HG03575 (cell line): ENCODE measurements around the gene PDE1C.

Experiments used
- ATAC-seq: cut with Tn5 transposase; IDR thresholded peaks from one replicate; pipeline ENCODE4 v1.9.1; 2021; ENCODE audit not compliant: unreplicated experiment, insufficient number of reproducible peaks, low FRiP score; ENCODE audit errors: extremely low read depth

The PDE1C gene

DNA sequence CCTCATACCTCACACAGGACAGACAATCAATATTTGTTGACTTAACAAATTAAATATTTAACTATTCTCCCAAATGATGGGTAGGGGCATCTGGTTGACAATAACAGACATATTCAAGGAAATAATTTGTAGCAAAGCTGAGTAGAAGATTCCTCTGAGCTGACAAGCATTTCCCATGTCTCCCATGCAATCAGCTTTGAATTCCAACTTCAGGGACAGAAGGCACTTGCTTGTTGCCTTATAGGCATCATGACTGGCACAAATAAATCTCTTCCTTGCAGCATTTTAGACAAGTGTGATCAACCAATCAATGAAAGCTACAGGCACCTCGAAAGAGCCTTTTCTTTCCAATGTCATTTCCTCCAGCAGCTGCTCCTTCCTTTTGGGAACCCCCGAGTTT is 146.0 kb downstream of the PDE1C start:
- no peak for ATAC-seq

DNA sequence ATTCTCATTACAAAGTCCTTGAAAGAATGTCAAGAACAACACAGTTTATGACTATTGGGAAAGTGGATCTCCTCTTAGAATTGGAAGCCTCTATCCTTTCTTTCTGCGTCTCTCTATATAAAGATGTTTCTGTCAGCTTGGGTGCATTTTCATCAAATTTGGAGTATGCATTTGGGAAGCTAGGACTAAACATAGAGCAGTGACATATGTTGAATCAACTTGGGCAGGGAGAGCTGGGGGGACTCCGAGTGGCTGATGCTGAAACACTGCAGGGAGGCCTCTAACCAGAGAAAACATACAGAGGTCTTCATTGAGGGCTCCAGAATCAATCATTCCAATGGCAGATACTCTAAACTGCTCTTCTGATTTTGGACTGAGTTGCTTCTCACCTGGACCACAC is 147.4 kb downstream of the PDE1C start:
- no peak for ATAC-seq

DNA sequence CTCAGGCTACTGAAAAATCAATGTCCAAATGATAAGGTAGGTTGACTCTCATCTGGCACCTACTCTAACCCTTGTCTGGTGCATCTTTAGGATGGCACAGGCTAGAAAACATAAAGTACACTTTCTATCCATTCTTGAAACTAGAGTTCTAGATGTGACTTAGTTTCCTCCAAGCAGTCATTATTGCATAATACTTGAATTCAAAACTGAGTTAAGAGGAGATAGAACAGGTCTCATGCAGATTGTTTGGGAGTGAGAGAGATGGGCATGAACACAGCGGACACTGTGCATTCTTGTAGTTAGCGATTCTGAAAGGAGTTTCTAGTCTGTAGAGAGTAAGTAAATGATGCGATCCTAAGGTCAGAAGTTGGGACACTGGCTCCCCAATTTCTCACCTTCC is 149.2 kb downstream of the PDE1C start:
- ATAC-seq = no peak

DNA sequence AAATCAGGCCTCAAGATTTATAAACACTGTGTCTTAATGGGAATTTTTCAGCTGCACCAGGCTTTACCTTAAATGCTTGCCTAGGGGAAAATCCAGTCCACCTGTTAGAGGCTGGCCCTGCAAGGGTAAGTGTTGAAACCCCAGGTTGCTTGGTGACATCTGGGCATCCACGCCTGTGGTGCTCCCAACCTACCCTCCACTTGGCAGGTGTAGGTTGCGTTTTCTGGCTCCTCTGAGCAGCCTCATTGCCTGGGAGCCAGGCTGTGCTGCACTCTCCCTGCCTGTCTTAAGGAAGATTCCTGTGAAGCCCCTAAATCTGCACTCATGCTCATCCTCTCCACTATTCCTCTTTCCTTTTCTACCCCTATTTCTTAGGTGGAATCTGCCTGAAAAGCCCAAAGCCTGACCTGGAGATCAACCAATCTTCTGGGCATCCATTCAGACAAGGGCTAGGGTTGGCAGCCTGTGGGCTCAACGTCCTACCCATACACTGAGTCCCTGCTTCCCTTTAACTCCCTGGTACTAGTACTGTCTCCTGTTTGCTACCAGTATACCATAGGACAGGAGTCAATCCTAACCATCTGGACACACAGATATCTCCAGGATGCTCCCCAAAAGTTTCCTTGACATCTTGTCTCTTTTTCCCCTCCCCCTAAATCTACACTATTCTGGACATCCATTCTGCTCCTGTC is 150.4 kb downstream of the PDE1C start:
- no peak for ATAC-seq

DNA sequence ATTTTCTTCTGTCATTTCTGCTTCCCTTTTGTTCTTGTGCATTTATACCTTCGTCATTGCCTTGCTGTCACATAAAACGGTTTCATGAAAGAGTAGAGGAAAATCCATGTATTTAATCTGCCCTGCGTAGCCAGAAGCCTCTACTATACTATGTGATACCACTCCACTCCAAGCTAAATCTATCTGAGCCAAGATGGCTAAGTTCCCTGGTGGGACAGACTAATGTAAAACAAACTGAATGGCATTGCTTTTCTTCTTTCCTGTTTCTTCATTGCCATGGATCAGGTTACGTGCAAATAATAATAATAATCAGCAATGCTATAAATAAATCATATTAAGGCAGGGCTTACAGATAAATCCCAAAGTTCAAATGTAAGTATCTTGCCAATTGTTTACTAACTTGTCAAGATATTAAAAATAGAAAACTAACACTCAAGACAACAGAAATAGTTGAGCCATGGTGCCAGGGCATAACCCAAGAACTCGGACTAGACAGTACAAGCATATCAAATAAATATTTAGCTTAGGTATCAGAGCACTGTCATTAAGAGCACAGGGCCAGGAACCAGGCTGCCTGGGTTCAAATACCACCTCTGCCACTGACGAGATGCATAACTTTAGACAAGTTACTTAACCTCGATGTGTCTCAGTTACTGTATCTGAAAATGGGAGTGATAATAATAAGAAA is 151.4 kb downstream of the PDE1C start:
- ATAC-seq = no peak

DNA sequence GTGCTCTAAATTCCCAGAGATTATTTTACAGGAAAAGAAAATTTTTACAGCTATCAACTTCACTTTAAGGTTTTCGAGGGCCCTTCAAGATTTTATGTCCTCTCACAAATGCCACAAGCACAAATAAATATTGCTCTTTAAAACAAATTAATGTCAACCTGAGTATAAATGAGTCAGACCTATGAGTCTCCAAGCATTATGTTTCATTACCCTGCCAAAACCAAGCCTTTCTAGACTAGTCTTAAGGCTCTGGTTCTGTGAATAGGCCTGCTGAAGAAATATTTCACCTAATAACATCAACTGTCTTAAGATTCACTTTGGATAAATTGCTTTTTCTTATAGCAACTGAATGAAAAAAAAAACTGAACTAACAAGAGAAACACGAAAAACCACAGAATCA is 153.0 kb downstream of the PDE1C start:
- no peak for ATAC-seq

DNA sequence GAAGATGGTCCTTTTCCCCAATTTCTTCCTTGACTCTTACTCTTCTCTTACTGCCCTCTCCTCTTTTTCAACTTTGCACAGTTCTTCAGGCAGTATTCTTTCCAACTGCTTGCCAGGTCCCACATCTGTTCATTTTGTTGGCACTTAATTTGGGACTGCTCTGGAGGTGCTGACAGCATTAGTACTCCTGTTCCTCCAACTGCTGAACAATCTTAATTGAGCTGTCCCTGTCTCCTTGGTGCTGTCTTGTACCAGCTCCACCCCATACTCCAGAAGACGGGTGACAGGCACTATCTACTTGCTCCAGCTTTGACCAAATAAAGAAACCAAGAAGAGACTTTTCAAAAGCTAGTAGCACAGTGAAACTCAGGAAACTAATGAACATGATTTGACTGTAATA is 160.0 kb downstream of the PDE1C start:
- no peak for ATAC-seq

DNA sequence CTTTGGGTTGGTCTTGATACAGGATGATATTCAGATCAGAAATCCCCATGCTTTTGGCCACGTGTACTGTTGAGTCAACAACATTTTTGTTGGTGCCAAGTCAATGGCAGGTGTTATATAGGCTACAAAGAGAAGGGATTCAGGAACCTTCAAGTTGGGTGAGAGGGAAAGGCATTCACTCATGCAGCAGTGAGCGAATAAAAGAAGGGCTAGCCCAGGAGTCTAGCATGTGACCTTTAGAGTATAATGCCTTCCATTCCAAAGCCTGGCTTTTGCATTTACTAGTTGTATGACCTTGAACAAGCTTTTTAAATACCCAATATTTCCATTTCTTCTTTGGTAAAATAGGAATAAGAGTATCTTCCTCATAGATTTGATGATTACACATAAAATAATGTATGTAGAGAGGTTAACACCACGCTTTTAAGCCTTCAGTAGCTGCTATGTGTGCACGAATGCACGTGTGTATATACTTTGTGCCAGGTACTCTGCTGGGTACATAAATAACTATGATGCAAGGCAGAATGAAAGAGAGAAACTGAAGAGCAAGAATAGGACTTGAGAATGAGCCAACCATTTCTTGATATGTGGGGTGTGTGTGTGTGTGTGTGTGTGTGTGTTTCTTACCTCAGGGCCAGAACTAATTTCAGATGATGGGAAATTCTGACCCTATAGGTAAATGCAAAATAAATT is 163.6 kb downstream of the PDE1C start:
- no peak for ATAC-seq

DNA sequence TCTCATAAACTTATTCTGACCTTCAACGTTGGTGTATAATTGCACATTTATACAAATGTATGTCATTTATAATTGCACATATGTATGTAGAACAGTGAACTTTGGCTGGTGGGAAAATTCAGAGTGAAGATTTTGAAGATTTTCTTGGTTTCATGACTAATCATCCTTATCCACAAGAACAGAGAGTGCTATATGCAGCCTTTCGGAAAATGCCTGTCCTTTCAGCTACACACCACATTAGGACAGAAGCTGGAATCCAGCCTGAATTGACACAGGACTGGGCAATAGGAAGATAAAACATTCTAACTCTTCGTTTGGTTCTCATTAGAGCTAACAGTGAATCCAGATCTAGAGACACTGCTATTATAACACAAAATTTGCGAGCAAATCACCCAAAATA is 166.2 kb downstream of the PDE1C start:
- ATAC-seq = no peak

DNA sequence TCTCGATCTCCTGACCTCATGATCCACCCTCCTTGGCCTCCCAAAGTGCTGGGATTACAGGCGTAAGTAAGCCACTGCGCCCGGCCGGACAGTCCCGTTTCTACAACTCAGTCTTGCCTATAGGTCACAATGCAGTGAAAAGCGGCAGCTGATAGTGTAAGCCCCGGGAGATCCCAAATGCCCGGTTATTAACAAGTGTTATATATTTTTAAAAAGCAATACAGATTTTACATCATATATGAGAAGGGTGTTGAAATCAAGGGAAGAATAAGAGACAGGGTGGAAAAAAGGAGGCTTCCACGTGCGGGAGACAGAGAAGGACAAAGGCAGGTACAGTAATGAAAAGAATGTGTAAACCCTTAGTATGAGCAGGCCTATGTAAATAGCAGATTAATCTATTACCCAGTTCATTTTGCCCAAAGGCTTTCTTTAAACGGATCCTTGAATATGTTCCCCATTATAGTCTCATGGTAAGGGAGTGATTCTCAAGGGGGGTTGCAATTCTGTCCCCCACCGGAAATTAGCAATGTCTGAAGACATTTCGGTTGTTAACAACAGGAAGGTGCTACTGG is 170.8 kb downstream of the PDE1C start:
- no peak for ATAC-seq

DNA sequence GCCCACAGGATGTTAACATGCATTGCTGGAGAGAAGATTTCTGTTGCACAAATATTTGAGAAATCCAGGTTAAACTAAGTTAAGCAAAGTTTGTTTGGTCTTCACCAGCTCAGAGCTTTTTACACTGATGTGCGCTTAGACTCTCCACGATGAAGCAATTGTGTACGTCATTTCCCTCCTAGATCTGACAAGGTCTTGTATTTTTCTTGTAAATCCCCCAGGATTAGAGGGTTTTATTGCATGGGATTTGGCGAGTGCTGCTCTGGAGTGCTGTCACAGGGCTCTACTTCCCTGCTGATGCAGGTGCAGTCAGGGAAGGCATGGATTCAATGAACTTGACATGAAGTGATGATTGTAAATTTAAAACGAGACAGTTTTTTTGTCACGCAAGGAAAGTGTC is 173.3 kb downstream of the PDE1C start:
- no peak for ATAC-seq

DNA sequence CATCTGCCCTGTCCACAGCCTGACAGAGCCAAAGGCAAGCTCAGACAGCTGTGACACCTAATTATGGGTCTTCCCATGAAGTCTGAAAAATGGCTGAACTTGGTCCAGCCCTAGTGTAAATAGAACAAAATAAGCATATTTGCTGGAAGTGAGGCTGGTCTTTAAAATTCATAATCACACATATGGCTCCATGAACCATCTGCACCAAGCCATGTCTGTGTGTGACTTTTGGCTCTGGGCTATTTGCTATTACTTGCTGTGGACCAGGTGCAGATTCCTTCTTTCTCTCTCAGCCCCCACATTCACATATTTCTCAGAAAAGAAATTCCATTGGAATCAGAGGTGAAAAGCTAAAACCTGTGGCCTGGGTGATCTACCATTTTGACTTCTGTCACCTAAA is 175.9 kb downstream of the PDE1C start:
- ATAC-seq = no peak

DNA sequence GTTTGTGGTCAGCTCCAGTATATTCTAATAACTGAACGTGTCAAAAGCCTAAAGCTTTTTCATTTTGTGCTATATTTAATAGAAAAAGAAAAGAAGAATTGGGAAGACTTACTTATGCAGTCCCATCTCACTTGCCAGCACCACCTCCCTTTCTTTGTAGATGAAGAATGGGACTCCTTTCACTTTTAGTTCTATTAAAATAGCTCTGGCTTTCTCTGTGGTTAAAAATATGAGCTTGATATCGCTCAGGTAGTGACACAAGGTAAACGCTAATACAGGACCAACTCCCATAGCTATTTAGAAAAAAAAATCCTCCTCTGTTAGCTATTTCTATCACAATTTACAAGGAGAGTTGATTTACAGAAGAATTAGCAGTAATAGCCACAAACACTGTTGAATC is 176.8 kb downstream of the PDE1C start:
- peak; percentile 32 for ATAC-seq

DNA sequence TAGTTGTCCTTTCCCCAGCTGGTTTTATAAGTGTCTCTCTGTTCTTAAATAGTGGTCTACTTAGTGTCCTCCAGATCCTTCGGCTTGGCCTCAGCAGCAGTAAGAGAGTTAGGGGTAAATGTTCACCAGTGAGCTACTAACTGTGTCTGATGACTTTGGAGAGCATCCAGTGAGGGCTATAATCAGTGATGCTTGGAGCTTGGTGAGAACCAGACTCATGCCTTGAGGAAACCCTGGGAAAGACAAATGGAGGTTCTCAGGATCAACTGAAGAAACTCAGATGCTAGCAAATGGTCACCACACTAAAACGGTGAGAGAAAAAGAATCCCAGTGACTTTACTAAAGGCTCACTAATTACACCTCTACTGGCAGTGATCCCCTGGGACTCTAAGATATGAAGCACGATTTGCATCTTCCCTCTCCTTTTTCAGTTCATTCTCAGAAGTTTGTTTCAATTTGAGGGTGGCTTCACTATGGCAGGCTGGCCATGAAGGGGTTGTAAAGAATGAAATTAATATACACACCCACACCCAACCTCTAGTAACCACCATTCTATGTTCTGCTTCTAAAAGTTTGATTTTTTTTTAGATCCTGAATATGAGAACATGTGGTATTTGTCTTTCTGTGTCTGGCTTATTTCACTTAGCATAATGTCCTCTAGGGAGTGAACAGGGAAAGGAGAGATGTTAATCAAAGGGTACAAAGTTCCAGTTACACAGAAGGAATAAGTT is 177.9 kb downstream of the PDE1C start:
- ATAC-seq = peak; percentile 80

DNA sequence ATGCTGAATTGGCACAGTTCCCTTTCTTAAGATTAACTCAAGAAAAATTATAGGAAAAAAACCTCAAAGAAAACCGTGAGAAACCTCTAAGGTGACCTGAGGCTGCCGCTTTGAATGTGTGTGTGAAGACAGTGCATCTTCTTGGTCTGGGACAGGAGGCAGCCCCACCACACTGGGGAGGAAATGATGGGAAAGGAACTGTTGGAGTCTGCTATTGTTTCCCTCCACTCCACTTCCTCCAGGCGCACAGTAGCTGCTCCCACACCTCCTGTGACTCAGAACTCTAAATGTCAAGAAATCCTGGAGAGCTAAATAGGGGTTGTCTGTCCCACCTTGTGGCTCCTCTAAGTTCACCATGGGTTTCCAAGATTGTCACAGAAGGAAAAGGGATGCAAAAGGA is 179.4 kb downstream of the PDE1C start:
- ATAC-seq = no peak

DNA sequence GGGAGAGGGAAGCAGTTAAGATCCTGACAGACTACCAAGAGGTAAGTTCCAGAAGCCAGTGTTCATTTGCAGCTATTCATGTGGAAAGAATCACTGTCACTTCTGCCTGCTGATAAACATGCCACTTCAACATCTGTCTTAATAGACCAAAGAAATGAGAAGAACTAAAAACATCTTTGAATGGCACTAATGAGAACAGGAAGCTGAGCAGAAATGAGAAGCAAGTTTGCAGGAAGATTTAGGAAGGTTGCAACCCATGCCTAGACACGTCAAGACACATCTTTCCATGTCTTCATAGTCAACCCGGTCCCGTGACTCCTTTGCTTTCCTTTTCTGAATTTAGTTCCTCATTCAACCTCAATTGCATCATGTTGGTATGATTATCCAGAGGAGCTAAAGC is 180.0 kb downstream of the PDE1C start:
- ATAC-seq = no peak

DNA sequence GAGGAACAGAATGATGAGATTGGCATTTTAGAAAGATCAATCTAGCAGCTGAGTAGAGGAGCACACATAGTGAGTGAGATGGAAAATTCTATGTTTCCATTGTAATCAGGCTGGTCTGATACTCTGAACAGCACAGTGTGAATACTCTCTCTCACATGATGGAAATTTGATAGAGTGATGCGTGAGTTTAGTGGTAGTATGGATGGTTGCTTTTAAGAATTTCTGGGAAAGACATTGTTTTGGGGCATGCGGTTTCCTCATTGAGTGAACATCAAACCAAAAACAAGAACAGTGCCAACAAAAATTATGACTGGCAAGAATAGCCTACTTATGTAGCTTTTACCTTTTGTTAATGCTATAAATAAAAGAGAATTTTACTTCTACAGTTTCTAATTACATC is 183.2 kb downstream of the PDE1C start:
- ATAC-seq = no peak

DNA sequence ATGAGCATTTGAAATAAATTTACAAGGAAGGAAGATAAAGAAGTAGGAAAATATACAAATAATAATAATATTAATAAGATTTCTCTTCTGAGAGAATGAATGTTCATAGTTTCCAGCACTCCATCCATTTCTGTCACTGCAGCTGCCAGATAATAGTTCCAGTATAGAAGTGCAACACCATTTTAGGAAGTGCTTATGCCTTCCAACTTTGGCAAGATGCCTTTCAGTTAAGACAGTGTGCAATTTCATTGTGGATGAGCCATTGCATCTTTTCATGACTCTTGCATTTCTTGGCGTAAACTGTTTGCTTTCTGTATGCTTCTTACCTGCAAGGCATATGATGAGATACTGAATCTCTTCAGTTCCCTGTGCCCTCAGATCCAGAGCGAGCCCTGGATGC is 185.0 kb downstream of the PDE1C start:
- no peak for ATAC-seq

DNA sequence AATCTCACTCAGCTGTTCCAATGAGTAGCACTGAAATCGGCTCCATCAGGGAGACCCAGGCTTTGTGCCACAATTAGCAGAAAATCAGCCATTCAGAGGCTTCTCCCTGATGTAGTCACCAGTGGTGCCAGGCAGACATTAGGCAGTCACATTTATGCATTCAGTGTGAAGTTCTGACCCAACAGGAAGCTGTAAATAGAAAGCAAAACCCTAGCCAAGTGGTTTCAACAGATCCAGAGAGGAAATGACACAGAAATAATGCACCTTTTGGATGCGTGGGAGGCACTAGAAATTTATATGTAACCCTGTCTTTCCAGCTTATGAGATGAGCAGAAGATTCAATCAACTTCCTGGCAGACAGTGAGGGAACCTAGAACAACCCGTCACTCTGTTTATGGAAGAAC is 186.4 kb downstream of the PDE1C start:
- ATAC-seq = peak; percentile 56
